UCSD-AML1 (cell line): ENCODE results near the gene DDX28.

Experiments used
- DNase-seq: peaks from one replicate; lab custom pipeline; 2025; ENCODE audit not compliant: unreplicated experiment; lab: John Stamatoyannopoulos, UW

Gene DDX28, protein sequence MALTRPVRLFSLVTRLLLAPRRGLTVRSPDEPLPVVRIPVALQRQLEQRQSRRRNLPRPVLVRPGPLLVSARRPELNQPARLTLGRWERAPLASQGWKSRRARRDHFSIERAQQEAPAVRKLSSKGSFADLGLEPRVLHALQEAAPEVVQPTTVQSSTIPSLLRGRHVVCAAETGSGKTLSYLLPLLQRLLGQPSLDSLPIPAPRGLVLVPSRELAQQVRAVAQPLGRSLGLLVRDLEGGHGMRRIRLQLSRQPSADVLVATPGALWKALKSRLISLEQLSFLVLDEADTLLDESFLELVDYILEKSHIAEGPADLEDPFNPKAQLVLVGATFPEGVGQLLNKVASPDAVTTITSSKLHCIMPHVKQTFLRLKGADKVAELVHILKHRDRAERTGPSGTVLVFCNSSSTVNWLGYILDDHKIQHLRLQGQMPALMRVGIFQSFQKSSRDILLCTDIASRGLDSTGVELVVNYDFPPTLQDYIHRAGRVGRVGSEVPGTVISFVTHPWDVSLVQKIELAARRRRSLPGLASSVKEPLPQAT

GRCh38 chr16:68022728-68023537, at the start of gene DDX28, which contains the start of gene DUS2:
TSS of gene DDX28 (minus strand) at chr16:68023232. CDS start at chr16:68023202, 30 bp downstream.
TSS of gene DUS2 (plus strand) at chr16:68023284. CDS start at chr16:68038024, 14,740 bp downstream.
- peak; percentile 92 for DNase-seq

- DNase-seq = no peak
These were observed 49.1 kb upstream of the DDX28 start for GRCh38 chr16:68072038-68072695.

- DNase-seq = no peak
These were observed 48.5 kb upstream of the DDX28 start for GRCh38 chr16:68071518-68071901.

GRCh38 chr16:68070806-68071517, 47.9 kb upstream of the DDX28 start:
- DNase-seq = no peak

- DNase-seq = no peak
These were observed 47.3 kb upstream of the DDX28 start for GRCh38 chr16:68070249-68070730.

DNA sequence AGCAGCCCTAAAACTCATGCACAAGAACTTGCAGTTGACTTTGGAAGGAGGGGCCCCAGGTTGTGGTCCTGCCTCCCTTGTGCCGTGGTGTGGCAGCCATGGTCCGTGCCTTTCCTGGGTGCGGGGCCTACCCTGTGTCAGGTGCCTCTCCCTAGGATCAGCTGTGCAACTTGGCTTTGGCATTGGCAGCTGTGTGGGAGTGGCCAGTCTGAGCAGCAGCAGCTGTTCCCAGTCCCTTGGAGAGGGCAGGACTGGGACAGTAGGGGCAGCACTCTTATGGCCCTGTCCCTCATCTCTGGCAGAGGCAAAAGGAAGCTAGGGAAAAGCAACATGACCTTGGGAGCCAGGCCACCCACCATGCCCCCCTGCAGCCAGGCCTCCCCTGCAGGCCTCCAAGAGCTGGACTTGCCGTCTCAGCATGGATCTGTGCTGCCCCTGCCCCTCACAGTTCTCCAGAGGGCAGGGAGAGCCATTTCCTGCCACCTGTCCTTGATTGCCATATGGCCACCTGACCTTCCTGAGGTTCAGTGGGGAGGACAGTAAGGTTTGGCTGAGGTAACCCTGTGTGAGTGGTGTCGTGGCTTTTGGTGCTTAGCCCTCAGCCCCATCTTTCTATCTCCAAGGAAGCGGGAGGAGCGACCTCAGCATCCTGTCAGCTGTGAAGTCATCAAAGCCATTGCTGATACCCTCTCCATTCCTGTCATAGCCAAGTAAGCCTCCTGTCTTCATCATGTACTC, 46.6 kb upstream of the DDX28 start:
- peak; percentile 45 for DNase-seq

GRCh38 chr16:68068926-68069325, 45.9 kb upstream of the DDX28 start:
- no peak for DNase-seq

DNA sequence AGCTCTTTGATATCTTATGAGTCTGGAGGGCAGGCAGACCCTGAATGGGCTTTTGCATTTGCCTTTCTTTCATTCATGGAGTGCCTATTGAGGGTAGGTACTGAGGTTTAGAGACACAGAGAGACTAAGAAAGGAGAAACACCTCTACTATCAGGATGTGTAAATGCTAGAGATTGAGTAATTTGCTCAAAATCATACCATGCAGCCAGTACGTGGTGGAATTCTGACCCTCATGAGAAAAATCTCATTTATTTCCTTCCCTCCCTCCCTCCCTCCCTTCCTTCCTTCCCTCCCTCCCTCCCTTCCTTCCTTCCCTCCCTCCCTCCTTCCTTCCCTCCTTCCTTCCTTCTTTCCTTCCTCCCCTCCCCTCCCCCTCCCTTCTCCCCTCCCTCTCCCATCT, 43.7 kb upstream of the DDX28 start:
- DNase-seq = no peak

DNA sequence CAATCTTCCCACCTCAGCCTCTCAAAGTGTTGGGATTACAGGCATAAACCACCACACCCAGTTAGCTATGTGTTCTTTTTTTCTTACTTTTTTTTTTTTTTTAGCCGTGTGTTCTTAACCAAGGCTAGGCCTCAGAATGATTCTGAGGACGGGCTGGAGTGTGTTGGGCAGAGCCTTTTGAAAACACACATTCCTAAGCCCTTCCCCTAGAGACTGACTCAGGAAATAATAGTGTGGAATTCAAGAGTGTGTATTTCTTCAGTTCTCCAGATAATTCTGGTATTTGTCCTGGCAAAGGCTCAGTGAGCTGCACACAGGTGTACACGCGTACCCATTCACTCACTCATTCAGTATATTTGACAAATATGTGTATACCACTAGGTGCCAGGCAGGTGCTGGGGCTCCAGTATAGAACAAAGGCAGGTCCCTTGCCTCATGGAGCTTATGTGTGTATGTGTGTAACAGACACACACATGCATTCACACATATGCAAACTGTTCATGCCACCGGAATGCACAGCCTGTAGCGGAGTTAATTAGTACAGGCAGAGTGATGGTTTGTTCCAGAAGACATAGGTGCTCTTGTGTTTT, 42.8 kb upstream of the DDX28 start:
- DNase-seq = no peak

- DNase-seq = peak; percentile 65
These were observed 41.8 kb upstream of the DDX28 start for GRCh38 chr16:68064791-68065365.

DNA sequence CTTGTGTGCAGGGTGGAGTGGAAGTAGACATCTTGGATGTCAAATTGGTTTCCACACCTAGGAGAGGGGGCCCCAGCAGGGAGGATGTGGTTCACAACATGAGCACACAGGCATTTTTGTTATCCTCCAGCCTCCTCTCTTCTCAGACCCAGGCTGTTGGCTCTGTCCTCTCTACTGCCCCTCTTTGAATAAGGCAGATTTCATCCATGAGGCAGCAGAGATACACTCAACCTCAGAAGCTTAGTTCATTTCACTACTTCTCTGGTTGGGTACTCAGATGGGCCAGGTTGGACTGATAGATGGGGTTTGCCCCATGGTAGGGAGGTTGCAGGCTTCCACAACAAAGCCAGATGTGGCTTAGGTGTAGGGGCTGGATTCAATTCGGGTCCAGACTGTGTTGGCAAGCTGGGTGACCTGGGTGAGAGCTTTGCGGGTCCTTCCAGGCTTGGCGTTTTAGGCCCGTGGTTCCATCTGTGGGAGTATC, 39.9 kb upstream of the DDX28 start:
- DNase-seq = no peak

DNA sequence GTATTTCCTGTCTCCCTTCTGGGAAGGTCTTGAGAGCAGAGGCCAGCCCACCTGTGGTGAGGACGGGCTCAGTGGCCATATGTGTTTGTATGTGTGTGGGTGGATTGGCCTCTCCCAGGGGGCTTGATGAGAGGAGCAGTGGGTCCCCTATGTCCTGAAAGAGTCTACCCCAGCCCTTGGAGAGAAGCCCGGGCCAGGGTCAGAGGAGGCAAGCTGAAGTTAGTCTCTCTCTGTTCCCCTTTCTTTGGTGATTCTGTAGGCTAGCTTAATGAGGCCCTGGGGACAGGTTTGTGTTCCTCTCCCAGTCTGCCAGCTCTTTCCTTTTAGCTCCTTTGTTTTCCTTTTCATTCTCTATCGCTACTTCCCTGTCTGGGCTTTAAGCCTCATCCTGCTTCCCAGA, 38.4 kb upstream of the DDX28 start:
- no peak for DNase-seq

- DNase-seq = no peak
These were observed 36.8 kb upstream of the DDX28 start for GRCh38 chr16:68059804-68060203.

DNA sequence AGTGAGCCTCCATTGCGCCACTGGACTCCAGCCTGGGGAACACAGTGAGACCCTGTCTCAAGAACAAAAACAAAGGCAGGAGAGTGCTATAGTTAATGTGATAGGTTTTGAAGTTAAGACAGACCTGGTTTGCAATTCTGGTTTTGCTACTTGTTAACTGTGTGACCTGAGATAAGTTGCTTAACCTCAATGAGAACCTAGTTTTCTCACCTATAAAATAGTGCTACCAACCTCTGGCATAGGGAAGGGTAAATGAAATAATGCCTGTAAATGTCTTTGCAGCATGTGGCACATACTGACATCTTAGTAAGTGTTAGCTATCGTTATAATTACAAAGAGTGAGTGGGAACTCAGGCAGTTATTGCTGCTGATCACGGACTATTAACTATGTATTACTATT, 32.4 kb upstream of the DDX28 start:
- no peak for DNase-seq

DNA sequence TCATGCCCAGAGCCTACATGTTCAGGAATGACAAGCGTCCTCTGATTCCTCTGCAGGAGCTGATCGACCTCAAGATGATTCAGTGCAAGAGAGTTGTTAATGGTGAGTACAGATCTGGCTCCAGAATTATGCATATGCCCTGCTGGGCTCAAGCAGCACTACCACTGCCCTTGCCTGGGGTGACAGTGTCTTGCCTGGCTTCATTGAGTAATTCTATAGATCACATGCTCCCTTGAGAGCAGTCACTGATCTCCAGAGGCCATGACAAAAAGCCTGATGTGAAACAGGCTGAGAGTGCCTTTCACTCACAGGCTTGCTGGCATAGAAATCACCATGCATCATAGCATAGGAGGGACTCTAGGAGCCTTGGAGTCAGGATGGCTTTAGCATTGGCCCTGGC, 26.4 kb upstream of the DDX28 start:
- no peak for DNase-seq

GRCh38 chr16:68047987-68048386, 25.0 kb upstream of the DDX28 start:
- DNase-seq = no peak

DNA sequence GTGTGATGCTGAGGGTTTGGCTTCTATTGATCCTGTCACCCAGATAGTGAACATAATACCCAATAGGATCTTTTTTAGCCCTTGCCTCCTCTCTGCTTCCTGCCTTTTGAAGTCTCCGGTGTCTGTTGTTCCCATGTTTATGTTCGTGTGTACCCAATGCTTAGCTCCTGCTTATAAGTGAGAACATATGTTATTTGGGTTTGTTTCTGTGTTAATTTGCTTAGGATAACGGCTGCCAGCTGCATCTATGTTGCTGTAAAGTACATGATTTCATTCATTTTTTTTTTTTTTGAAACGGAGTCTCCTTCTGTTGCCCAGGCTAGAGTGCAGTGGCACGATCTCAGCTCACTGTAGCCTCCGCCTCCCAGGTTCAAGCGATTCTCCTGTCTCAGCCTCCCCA, 23.1 kb upstream of the DDX28 start:
- DNase-seq = no peak

- DNase-seq = no peak
These were observed 18.8 kb upstream of the DDX28 start for GRCh38 chr16:68041783-68042182.
